H9 (cell line): ENCODE results near the gene CD58. TPM values are rescaled to one million over a fixed set of nuclear protein-coding genes. Genes with fewer than 3 reads are reported as not detected.

Experiments used
- DNase-seq: peaks from one replicate; pipeline ENCODE4 v3.0.0-alpha.2; 2017
- H2AFZ ChIP-seq: one replicate; pipeline ENCODE4 v1.6.1; 2013; ENCODE audit warnings: mild to moderate bottlenecking, low read length, control low read depth, moderate library complexity
- H2AK5ac ChIP-seq: 2 replicates; pipeline ENCODE4 v1.6.1; 2013; ENCODE audit warnings: low read length, control low read depth, mixed read lengths; ENCODE audit not compliant: insufficient read length
- H2BK120ac ChIP-seq: one replicate; pipeline ENCODE4 v1.6.1; 2013; ENCODE audit warnings: low read depth, mild to moderate bottlenecking, low read length, control low read depth, inconsistent platforms; ENCODE audit not compliant: poor library complexity, severe bottlenecking
- H2BK12ac ChIP-seq: 2 replicates; pipeline ENCODE4 v1.6.1; 2013; ENCODE audit warnings: low read length, control low read depth, mixed read lengths, low read depth; ENCODE audit not compliant: insufficient read length
- H2BK15ac ChIP-seq: 2 replicates; pipeline ENCODE4 v1.6.1; 2013; ENCODE audit warnings: low read depth, low read length, control low read depth
- H2BK20ac ChIP-seq: one replicate; pipeline ENCODE4 v1.6.1; 2013; ENCODE audit warnings: low read depth, mild to moderate bottlenecking, low read length, control low read depth, inconsistent platforms; ENCODE audit not compliant: poor library complexity, severe bottlenecking
- H2BK5ac ChIP-seq: 2 replicates; pipeline ENCODE4 v1.6.1; 2013; ENCODE audit warnings: low read length, control low read depth, mixed read lengths; ENCODE audit not compliant: insufficient read length
- H3K14ac ChIP-seq: 2 replicates; pipeline ENCODE4 v1.6.1; 2013; ENCODE audit warnings: low read length, control low read depth; ENCODE audit not compliant: insufficient read depth
- H3K18ac ChIP-seq: 2 replicates; pipeline ENCODE4 v1.6.1; 2013; ENCODE audit warnings: low read depth, mild to moderate bottlenecking, mixed read lengths, low read length, control low read depth; ENCODE audit not compliant: insufficient read length
- H3K23ac ChIP-seq: 2 replicates; pipeline ENCODE4 v1.6.1; 2013; ENCODE audit warnings: low read length, control low read depth, mixed read lengths, low read depth; ENCODE audit not compliant: insufficient read length
- H3K23me2 ChIP-seq: 2 replicates; pipeline ENCODE4 v1.6.1; 2013; ENCODE audit warnings: low read depth, mild to moderate bottlenecking, mixed read lengths, low read length, control low read depth; ENCODE audit not compliant: insufficient read length, poor library complexity, severe bottlenecking
- H3K27ac ChIP-seq: 2 replicates; pipeline ENCODE4 v1.5.1; 2013; ENCODE audit warnings: low read length, control low read depth, mixed read lengths, low read depth; ENCODE audit not compliant: insufficient read length
- H3K27me3 ChIP-seq: 2 replicates; pipeline ENCODE4 v1.6.1; 2013; ENCODE audit warnings: low read length, control low read depth, inconsistent platforms; ENCODE audit not compliant: insufficient read depth
- H3K4ac ChIP-seq: 2 replicates; pipeline ENCODE4 v1.6.1; 2013; ENCODE audit warnings: low read depth, mild to moderate bottlenecking, control low read depth, inconsistent platforms, low read length, moderate library complexity
- H3K4me1 ChIP-seq: 2 replicates; pipeline ENCODE4 v1.6.1; 2013; ENCODE audit warnings: low read length, control low read depth, inconsistent platforms; ENCODE audit not compliant: insufficient read depth
- H3K4me2 ChIP-seq: 2 replicates; pipeline ENCODE4 v1.6.1; 2013; ENCODE audit warnings: low read length, control low read depth, mixed read lengths; ENCODE audit not compliant: insufficient read length, insufficient read depth
- H3K56ac ChIP-seq: 2 replicates; pipeline ENCODE4 v1.6.1; 2013; ENCODE audit warnings: low read depth, mild to moderate bottlenecking, mixed read lengths, low read length, control low read depth; ENCODE audit not compliant: insufficient read length
- H3K79me1 ChIP-seq: 2 replicates; pipeline ENCODE4 v1.6.1; 2013; ENCODE audit warnings: low read depth, mild to moderate bottlenecking, moderate library complexity, low read length, control low read depth, inconsistent platforms; ENCODE audit not compliant: insufficient read depth, poor library complexity, severe bottlenecking
- H3K79me2 ChIP-seq: 2 replicates; pipeline ENCODE4 v1.6.1; 2013; ENCODE audit warnings: low read length, control low read depth, inconsistent platforms; ENCODE audit not compliant: insufficient read depth
- H3K9ac ChIP-seq: 2 replicates; pipeline ENCODE4 v1.6.1; 2013; ENCODE audit warnings: low read length, control low read depth, mixed read lengths; ENCODE audit not compliant: insufficient read length; ENCODE audit errors: extremely low read depth
- H3K9me3 ChIP-seq: one replicate; pipeline ENCODE4 v1.6.1; 2013; ENCODE audit warnings: low read depth, low read length, inconsistent platforms; ENCODE audit not compliant: control insufficient read depth
- H3T11ph ChIP-seq: one replicate; pipeline ENCODE4 v1.6.1; 2013; ENCODE audit warnings: mild to moderate bottlenecking, low read length, control low read depth, inconsistent platforms
- H4K20me1 ChIP-seq: one replicate; pipeline ENCODE4 v1.6.1; 2013; ENCODE audit not compliant: control insufficient read depth, insufficient read length, insufficient read depth
- H4K5ac ChIP-seq: 2 replicates; pipeline ENCODE4 v1.6.1; 2013; ENCODE audit warnings: low read depth, mild to moderate bottlenecking, mixed read lengths, low read length, control low read depth; ENCODE audit not compliant: insufficient read length
- H4K8ac ChIP-seq: replicated peaks from 2 replicates; pipeline ENCODE4 v1.6.1; 2013; ENCODE audit warnings: low read length, control low read depth, mixed read lengths, low read depth; ENCODE audit not compliant: insufficient read length
- H4K91ac ChIP-seq: 2 replicates; pipeline ENCODE4 v1.6.1; 2013; ENCODE audit warnings: low read depth, mild to moderate bottlenecking, moderate library complexity, mixed read lengths, low read length, control low read depth; ENCODE audit not compliant: insufficient read length
- H3K27ac Mint-ChIP-seq, 3 experiments: 2 replicates in 2 of 3; 3 replicates in 1 of 3; pipeline ENCODE4 v1.8.0; 2020 to 2021; ENCODE audit warnings: mixed read lengths in 3 of 3, mild to moderate bottlenecking in 1 of 3, moderate library complexity in 1 of 3
- H3K27me3 Mint-ChIP-seq: 2 replicates; pipeline ENCODE4 v1.8.0; 2021; ENCODE audit warnings: low read depth, mild to moderate bottlenecking, moderate library complexity, mixed read lengths
- H3K36me3 Mint-ChIP-seq, 3 experiments: 2 replicates in 2 of 3; 3 replicates in 1 of 3; pipeline ENCODE4 v1.8.0; 2020 to 2021; ENCODE audit warnings: low read depth in 3 of 3, mixed read lengths in 3 of 3; ENCODE audit not compliant: insufficient read depth in 1 of 3
- H3K4me1 Mint-ChIP-seq, 2 experiments: 2 replicates each; pipeline ENCODE4 v1.8.0; 2020; ENCODE audit warnings: mixed read lengths in 2 of 2
- H3K4me3 Mint-ChIP-seq, 2 experiments: 2 replicates in 1 of 2; 3 replicates in 1 of 2; pipeline ENCODE4 v1.8.0; 2020 to 2021; ENCODE audit warnings: mild to moderate bottlenecking in 2 of 2, mixed read lengths in 2 of 2, moderate library complexity in 1 of 2
- H3K9me3 Mint-ChIP-seq, 2 experiments: 2 replicates in 1 of 2; 3 replicates in 1 of 2; pipeline ENCODE4 v1.8.0; 2020; ENCODE audit warnings: mild to moderate bottlenecking in 2 of 2, mixed read lengths in 2 of 2, moderate library complexity in 1 of 2
- CTCF ChIP-seq: fragments of 200-600 bp; sonication (generic); conservative IDR thresholded peaks from 3 replicates; pipeline ENCODE4 v1.8.0; 2021; ENCODE audit warnings: antibody characterized with exemption, mild to moderate bottlenecking
- WGBS: extraction: QIAGEN DNeasy Blood & Tissue Kit; methylation state at CpG from one replicate; pipeline ENCODE4 v1.1.7; 2013; ENCODE audit warnings: missing lambda C conversion rate, low lambda C conversion rate, mixed read lengths; ENCODE audit not compliant: insufficient read length; ENCODE audit errors: extremely low coverage; 5-methylcytosine and 5-hydroxymethylcytosine counted together
- total RNA-seq: library from RNA; stranded (reverse); gene quantifications from 2 replicates; pipeline ENCODE4 v1.2.1, GENCODE V29; 2021

CD58 gene
- total RNA-seq, 1 experiment from 2014 or later, result 4.3 TPM

DNA sequence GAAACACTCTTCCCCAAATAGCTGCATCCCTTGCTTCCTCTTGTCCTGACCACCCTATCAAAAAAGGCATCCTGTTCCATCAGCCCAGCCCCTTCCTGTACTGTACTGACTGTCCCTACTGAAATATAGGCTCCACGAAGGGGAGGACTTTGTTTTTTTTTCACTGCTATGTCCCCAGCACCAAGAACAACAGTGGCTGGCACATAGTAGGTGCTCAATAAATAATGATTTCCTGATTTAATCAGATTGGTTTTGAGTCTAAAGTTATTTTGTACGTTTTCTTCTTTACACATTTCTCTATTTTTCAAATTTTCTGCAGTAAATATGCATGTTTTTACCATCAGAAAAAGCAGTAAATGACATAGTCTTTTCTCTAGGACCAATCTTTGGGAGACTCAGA lies 73.9 kb downstream of the CD58 start:
- no peak overlapping the region for H3K4me2 ChIP-seq
- no peaks in the 10 kb centered on the region for H3K4me1 ChIP-seq
- no peaks in the 10 kb centered on the region for H3K27me3 ChIP-seq
- Mint-ChIP-seq H3K27me3 (peaks cover 2% of the 10 kb centered on the region; the same call in 1 of the 2 replicates), H3K9me3 (no peaks in the 10 kb centered on the region), H3K4me3 (no peak overlapping the region), H3K36me3 (no peaks in the 10 kb centered on the region), H3K27ac (no peak overlapping the region), H3K4me1 (peaks cover 12 to 16% of the 10 kb centered on the region in 2 experiments; a peak in 3 of 4 replicates)
- H4K20me1 ChIP-seq, result no peaks in the 10 kb centered on the region
- H2AK5ac ChIP-seq, result no peak overlapping the region
- H2AFZ ChIP-seq, result no peak overlapping the region
- H3K9ac ChIP-seq, result no peak overlapping the region
- no peak overlapping the region for H2BK15ac ChIP-seq
- no peaks in the 10 kb centered on the region for H3K9me3 ChIP-seq
- H3K18ac ChIP-seq, result no peak overlapping the region
- H3K56ac ChIP-seq, result no peak overlapping the region
- no peak overlapping the region for H3K23ac ChIP-seq
- no peaks in the 10 kb centered on the region for H3K79me1 ChIP-seq
- no peak for TF ChIP-seq CTCF
- H2BK20ac ChIP-seq, result no peak overlapping the region
- no peak overlapping the region for H3K27ac ChIP-seq
- H3K14ac ChIP-seq, result no peak overlapping the region
- no peak overlapping the region for H2BK5ac ChIP-seq
- no peak overlapping the region for H4K8ac ChIP-seq
- H2BK120ac ChIP-seq, result no peak overlapping the region
- no peak for DNase-seq
- no peak overlapping the region for H4K5ac ChIP-seq
- H4K91ac ChIP-seq, result no peak overlapping the region
- H3K4ac ChIP-seq, result no peak overlapping the region
- no peaks in the 10 kb centered on the region for H3K23me2 ChIP-seq
- H3K79me2 ChIP-seq, result no peaks in the 10 kb centered on the region
- H3T11ph ChIP-seq, result no peak overlapping the region
- no CpG with 5 or more reads among the region's 2 CpGs for WGBS
- H2BK12ac ChIP-seq, result no peak overlapping the region
